SK-N-SH treated with all-trans-retinoic acid at 6 μM for 48 hours (cell line): ENCODE data around the gene PAOX.

Source experiments
- CSDC2 ChIP-seq: fragments of 250-450 bp; sonication (Bioruptor Pico); IDR thresholded peaks from 2 replicates; pipeline ENCODE4 v1.5.0; 2020; ENCODE audit warnings: mild to moderate bottlenecking, moderate library complexity
- CSRNP3 ChIP-seq: fragments of 250-450 bp; sonication (Bioruptor Pico); IDR thresholded peaks from 2 replicates; pipeline ENCODE4 v1.5.1; 2021; ENCODE audit warnings: mild to moderate bottlenecking, moderate library complexity
- RARB ChIP-seq: fragments of 250-450 bp; sonication (Bioruptor Pico); IDR thresholded peaks from 2 replicates; pipeline ENCODE4 v1.8.0; 2021; ENCODE audit warnings: mild to moderate bottlenecking, moderate library complexity
- ZFP3 ChIP-seq: fragments of 250-450 bp; sonication (Bioruptor Pico); IDR thresholded peaks from 2 replicates; pipeline ENCODE4 v1.5.0; 2020; ENCODE audit warnings: mild to moderate bottlenecking, moderate library complexity
- ZFP30 ChIP-seq: fragments of 450-650 bp; formaldehyde crosslinking; IDR thresholded peaks from 2 replicates; pipeline ENCODE4 v1.5.0; 2022; ENCODE audit warnings: mild to moderate bottlenecking, moderate library complexity
- ZNF70 ChIP-seq: fragments of 450-650 bp; formaldehyde crosslinking; IDR thresholded peaks from 2 replicates; pipeline ENCODE4 v1.5.0; 2020; ENCODE audit warnings: mild to moderate bottlenecking, moderate library complexity
- TF ChIP-seq, protein P1 (sequence below): fragments of 250-450 bp; sonication (Bioruptor Pico); IDR thresholded peaks from 2 replicates; pipeline ENCODE4 v1.8.0; 2020; ENCODE audit warnings: mild to moderate bottlenecking, moderate library complexity, borderline replicate concordance
- TF ChIP-seq, protein P2 (sequence below): fragments of 250-450 bp; sonication (Bioruptor Pico); IDR thresholded peaks from 2 replicates; pipeline ENCODE4 v1.8.0; 2021; ENCODE audit warnings: low read depth, mild to moderate bottlenecking, moderate library complexity, borderline replicate concordance

DNA sequence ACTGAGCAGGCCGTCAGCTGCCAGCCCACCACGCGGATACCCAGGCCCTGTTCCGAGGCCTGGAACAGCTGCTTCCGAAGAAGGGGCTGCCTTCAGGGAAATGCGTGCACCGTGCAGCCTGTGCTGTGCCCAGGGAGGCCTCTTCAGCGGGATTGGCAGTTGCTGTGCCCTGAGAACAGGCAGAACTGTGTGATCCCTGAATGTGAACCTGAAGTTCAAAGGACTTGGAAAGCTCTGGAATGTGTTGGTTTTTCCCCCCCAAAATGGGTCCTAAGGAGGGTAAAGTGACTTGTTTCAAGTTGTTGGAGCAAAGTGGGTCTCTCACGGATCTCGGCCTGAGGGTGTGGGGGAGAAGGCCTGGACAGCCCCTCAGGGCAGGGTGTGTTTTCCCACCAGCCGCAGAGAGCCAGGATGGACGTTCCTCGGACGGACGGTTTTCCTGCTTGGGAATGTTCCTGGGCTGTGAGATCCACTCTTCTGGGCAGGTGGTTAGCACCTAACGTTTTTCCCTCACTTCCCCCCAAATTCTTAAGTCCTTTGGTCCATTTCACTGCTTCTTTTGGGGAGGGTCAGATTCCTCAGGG lies 43.3 kb downstream of the PAOX start:
- TF ChIP-seq, protein P1, sequence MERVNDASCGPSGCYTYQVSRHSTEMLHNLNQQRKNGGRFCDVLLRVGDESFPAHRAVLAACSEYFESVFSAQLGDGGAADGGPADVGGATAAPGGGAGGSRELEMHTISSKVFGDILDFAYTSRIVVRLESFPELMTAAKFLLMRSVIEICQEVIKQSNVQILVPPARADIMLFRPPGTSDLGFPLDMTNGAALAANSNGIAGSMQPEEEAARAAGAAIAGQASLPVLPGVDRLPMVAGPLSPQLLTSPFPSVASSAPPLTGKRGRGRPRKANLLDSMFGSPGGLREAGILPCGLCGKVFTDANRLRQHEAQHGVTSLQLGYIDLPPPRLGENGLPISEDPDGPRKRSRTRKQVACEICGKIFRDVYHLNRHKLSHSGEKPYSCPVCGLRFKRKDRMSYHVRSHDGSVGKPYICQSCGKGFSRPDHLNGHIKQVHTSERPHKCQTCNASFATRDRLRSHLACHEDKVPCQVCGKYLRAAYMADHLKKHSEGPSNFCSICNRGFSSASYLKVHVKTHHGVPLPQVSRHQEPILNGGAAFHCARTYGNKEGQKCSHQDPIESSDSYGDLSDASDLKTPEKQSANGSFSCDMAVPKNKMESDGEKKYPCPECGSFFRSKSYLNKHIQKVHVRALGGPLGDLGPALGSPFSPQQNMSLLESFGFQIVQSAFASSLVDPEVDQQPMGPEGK (CRISPR knock-in tag), result no peak
- TF ChIP-seq RARB (CRISPR knock-in tag), result no peak
- no peak for TF ChIP-seq ZNF70 (CRISPR knock-in tag)
- TF ChIP-seq, protein P2, sequence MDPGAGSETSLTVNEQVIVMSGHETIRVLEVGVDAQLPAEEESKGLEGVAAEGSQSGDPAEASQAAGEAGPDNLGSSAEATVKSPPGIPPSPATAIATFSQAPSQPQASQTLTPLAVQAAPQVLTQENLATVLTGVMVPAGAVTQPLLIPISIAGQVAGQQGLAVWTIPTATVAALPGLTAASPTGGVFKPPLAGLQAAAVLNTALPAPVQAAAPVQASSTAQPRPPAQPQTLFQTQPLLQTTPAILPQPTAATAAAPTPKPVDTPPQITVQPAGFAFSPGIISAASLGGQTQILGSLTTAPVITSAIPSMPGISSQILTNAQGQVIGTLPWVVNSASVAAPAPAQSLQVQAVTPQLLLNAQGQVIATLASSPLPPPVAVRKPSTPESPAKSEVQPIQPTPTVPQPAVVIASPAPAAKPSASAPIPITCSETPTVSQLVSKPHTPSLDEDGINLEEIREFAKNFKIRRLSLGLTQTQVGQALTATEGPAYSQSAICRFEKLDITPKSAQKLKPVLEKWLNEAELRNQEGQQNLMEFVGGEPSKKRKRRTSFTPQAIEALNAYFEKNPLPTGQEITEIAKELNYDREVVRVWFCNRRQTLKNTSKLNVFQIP, result no peak
- no peak for TF ChIP-seq ZFP3 (CRISPR knock-in tag)
- TF ChIP-seq ZFP30, result no peak
- TF ChIP-seq CSRNP3 (CRISPR knock-in tag), result no peak
- no peak for TF ChIP-seq CSDC2 (CRISPR knock-in tag)
